Right cardiac atrium (tissue), 5 donors: ENCODE measurements around the gene INO80B. TPM values are rescaled to one million over a fixed set of nuclear protein-coding genes. Genes with fewer than 3 reads are reported as not detected.

Experiments used
- polyA plus RNA-seq: library from polyadenylated mRNA; stranded (reverse); fragments of 200-250 nt; gene quantifications from one replicate; pipeline ENCODE4 v1.2.3, GENCODE V29; 2013
- total RNA-seq, 4 donors: library from RNA; stranded (reverse); fragmentation: NEBNext Ultra II Directional; extraction: Animal tissue kit (Norgen Biotek cat#: 25700); gene quantifications; one replicate each; pipeline ENCODE4 v1.2.1, GENCODE V29; 2021
- donor health status: healthy with polysubstance abuse.
- donor health status: DM: no; HTN: yes; CAD: no.
- donor health status: DM: no; HTN: no; CAD: no.
- donor health status: DM: no; HTN: yes; CAD: no; lungs with severe emphysema.
- donor health status: DM: yes; HTN: yes; CAD: no.

The INO80B gene
- total and polyA plus RNA-seq, 5 donors, result 16.8 to 22.9 (median 20.4) TPM

Other genes starting within 250 kb of the INO80B start
- gene SLC4A5, start 111.7 kb upstream of the INO80B start, total RNA-seq, result 1 to 10 TPM in 3 of 4 donors, under 1 TPM in 1; 0.29 to 2.8 (median 1.1) TPM
- gene SLC4A5, start 111.7 kb upstream of the INO80B start, polyA plus RNA-seq, result 0.79 TPM
- 100 to 1,000 TPM; 102 to 131 (median 125) TPM for gene DCTN1, start 74.8 kb upstream of the INO80B start, total RNA-seq
- gene DCTN1, start 74.8 kb upstream of the INO80B start, polyA plus RNA-seq, result 71.7 TPM
- 1 to 10 TPM in 3 of 4 donors, under 1 TPM in 1; 0.88 to 1.6 (median 1.1) TPM for gene C2orf81, start 33.5 kb upstream of the INO80B start, total RNA-seq
- gene C2orf81, start 33.5 kb upstream of the INO80B start, polyA plus RNA-seq, result 1.00 TPM
- 1 to 10 TPM; 3.4 to 4.5 (median 3.5) TPM for gene WDR54, start 33.4 kb upstream of the INO80B start, total RNA-seq
- gene WDR54, start 33.4 kb upstream of the INO80B start, polyA plus RNA-seq, result 3.4 TPM
- gene RTKN, start 13.2 kb upstream of the INO80B start, total RNA-seq, result 10 to 100 TPM; 21.5 to 27.9 (median 25.9) TPM
- gene RTKN, start 13.2 kb upstream of the INO80B start, polyA plus RNA-seq, result 16.2 TPM
- 10 to 100 TPM; 48.9 to 60.0 (median 56.7) TPM for gene WBP1, start 3.4 kb downstream of the INO80B start, total RNA-seq
- 63.1 TPM for gene WBP1, start 3.4 kb downstream of the INO80B start, polyA plus RNA-seq
- gene MOGS, start 10.3 kb downstream of the INO80B start, total RNA-seq, result 10 to 100 TPM; 23.4 to 25.1 (median 24.5) TPM
- gene MOGS, start 10.3 kb downstream of the INO80B start, polyA plus RNA-seq, result 19.9 TPM
- 100 to 1,000 TPM; 116 to 157 (median 131) TPM for gene MRPL53, start 17.6 kb downstream of the INO80B start, total RNA-seq
- gene MRPL53, start 17.6 kb downstream of the INO80B start, polyA plus RNA-seq, result 107 TPM
- 10 to 100 TPM in 2 of 4 donors, 1 to 10 TPM in 2; 7.5 to 11.1 (median 9.4) TPM for gene CCDC142, start 27.9 kb downstream of the INO80B start, total RNA-seq
- gene CCDC142, start 27.9 kb downstream of the INO80B start, polyA plus RNA-seq, result 5.5 TPM
- 10 to 100 TPM; 11.3 to 12.3 (median 11.8) TPM for gene TTC31, start 28.0 kb downstream of the INO80B start, total RNA-seq
- 11.4 TPM for gene TTC31, start 28.0 kb downstream of the INO80B start, polyA plus RNA-seq
- gene LBX2, start 44.5 kb downstream of the INO80B start, total RNA-seq, result 1 to 10 TPM in 1 of 4 donors, under 1 TPM in 3; 0.51 to 1.2 (median 0.85) TPM
- gene LBX2, start 44.5 kb downstream of the INO80B start, polyA plus RNA-seq, result 0.52 TPM
- 10 to 100 TPM; 20.5 to 38.7 (median 25.6) TPM for gene PCGF1, start 52.6 kb downstream of the INO80B start, total RNA-seq
- gene PCGF1, start 52.6 kb downstream of the INO80B start, polyA plus RNA-seq, result 20.9 TPM
- gene TLX2, start 59.4 kb downstream of the INO80B start, total RNA-seq, result not detected
- gene TLX2, start 59.4 kb downstream of the INO80B start, polyA plus RNA-seq, result 0.05 TPM
- gene DQX1, start 71.1 kb downstream of the INO80B start, total RNA-seq, result not detected
- gene DQX1, start 71.1 kb downstream of the INO80B start, polyA plus RNA-seq, result not detected
- 10 to 100 TPM; 52.3 to 69.6 (median 63.3) TPM for gene AUP1, start 74.6 kb downstream of the INO80B start, total RNA-seq
- gene AUP1, start 74.6 kb downstream of the INO80B start, polyA plus RNA-seq, result 75.3 TPM
- gene HTRA2, start 74.8 kb downstream of the INO80B start, total RNA-seq, result 10 to 100 TPM; 26.3 to 31.2 (median 28.9) TPM
- gene HTRA2, start 74.8 kb downstream of the INO80B start, polyA plus RNA-seq, result 27.8 TPM
- 1 to 10 TPM; 4.3 to 8.3 (median 6.7) TPM for gene LOXL3, start 98.9 kb downstream of the INO80B start, total RNA-seq
- 2.4 TPM for gene LOXL3, start 98.9 kb downstream of the INO80B start, polyA plus RNA-seq
- gene DOK1, start 99.6 kb downstream of the INO80B start, total RNA-seq, result 1 to 10 TPM; 7.1 to 8.6 (median 7.5) TPM
- gene DOK1, start 99.6 kb downstream of the INO80B start, polyA plus RNA-seq, result 3.7 TPM
- gene M1AP, start 193.2 kb downstream of the INO80B start, total RNA-seq, result 1 to 10 TPM in 1 of 4 donors, under 1 TPM in 2, not detected in 1; 0.14 to 1.1 (median 0.47) TPM
- 0.07 TPM for gene M1AP, start 193.2 kb downstream of the INO80B start, polyA plus RNA-seq
- 1 to 10 TPM; 3.7 to 5.3 (median 4.2) TPM for gene SEMA4F, start 199.2 kb downstream of the INO80B start, total RNA-seq
- gene SEMA4F, start 199.2 kb downstream of the INO80B start, polyA plus RNA-seq, result 1.7 TPM